Smooth muscle cell (in vitro differentiated cells): ENCODE data around the gene GYPA. TPM values are rescaled to one million over a fixed set of nuclear protein-coding genes. Genes with fewer than 3 reads are reported as not detected.
"Not testable (repeated sequence)": the region's sequence is repeated elsewhere in the genome, so short reads cannot be mapped to it uniquely, and the experiment has no call there.

Source experiments
- DNase-seq: peaks from one replicate; lab custom pipeline; 2025; ENCODE audit not compliant: unreplicated experiment; lab: John Stamatoyannopoulos, UW
- H2AFZ ChIP-seq: fragments of 200-600 bp; sonication (generic); 2 replicates; pipeline ENCODE4 v1.6.0; 2016; ENCODE audit warnings: antibody characterized with exemption, low read depth, mild to moderate bottlenecking
- H3F3A ChIP-seq: fragments of 200-600 bp; sonication (generic); 2 replicates; pipeline ENCODE4 v1.6.0; 2017; ENCODE audit warnings: antibody characterized with exemption, low read depth
- H3K27ac ChIP-seq: fragments of 200-600 bp; sonication (generic); 2 replicates; pipeline ENCODE4 v1.5.1; 2016; ENCODE audit warnings: low read depth, mild to moderate bottlenecking
- H3K27me3 ChIP-seq: fragments of 200-600 bp; sonication (generic); 2 replicates; pipeline ENCODE4 v1.6.1; 2016; ENCODE audit warnings: low read depth, mild to moderate bottlenecking
- H3K36me3 ChIP-seq: fragments of 200-600 bp; sonication (generic); 2 replicates; pipeline ENCODE4 v1.5.1; 2016; ENCODE audit warnings: low read depth
- H3K4me1 ChIP-seq: fragments of 200-600 bp; sonication (generic); 2 replicates; pipeline ENCODE4 v1.5.1; 2016; ENCODE audit warnings: low read depth
- H3K4me2 ChIP-seq: fragments of 200-600 bp; sonication (generic); 2 replicates; pipeline ENCODE4 v1.6.0; 2016; ENCODE audit warnings: mild to moderate bottlenecking
- H3K4me3 ChIP-seq: fragments of 200-600 bp; sonication (generic); 2 replicates; pipeline ENCODE4 v1.5.1; 2016; ENCODE audit warnings: mild to moderate bottlenecking
- H3K79me2 ChIP-seq: fragments of 200-600 bp; sonication (generic); 2 replicates; pipeline ENCODE4 v1.6.0; 2016; ENCODE audit warnings: low read depth, mild to moderate bottlenecking
- H3K9ac ChIP-seq: fragments of 200-600 bp; sonication (generic); 2 replicates; pipeline ENCODE4 v1.6.0; 2016; ENCODE audit warnings: low read depth
- H3K9me3 ChIP-seq: fragments of 200-600 bp; sonication (generic); replicated peaks from 2 replicates; pipeline ENCODE4 v1.5.1; 2016; ENCODE audit warnings: low read depth
- H4K20me1 ChIP-seq: fragments of 200-600 bp; sonication (generic); 2 replicates; pipeline ENCODE4 v1.6.0; 2016; ENCODE audit warnings: low read depth
- CTCF ChIP-seq: fragments of 200-600 bp; sonication (generic); IDR thresholded peaks from 2 replicates; pipeline ENCODE4 v1.5.1; 2017; ENCODE audit warnings: borderline replicate concordance, mild to moderate bottlenecking, antibody characterized with exemption; ENCODE audit not compliant: insufficient read depth, poor library complexity, severe bottlenecking
- WGBS: methylation state at CpG from one replicate; pipeline ENCODE4 v1.1.7; 2016; ENCODE audit warnings: low lambda C conversion rate; 5-methylcytosine and 5-hydroxymethylcytosine counted together
- polyA plus RNA-seq: library from polyadenylated mRNA; unstranded; fragments of >200 nt; fragmentation: Nextera tagmentation; extraction: Ambion mirVana; gene quantifications from 2 replicates; pipeline ENCODE4 v1.2.1, GENCODE V29; 2016
- total RNA-seq: library from RNA; depleted of rRNA; stranded (reverse); fragments of >200 nt; gene quantifications from 2 replicates; pipeline ENCODE4 v1.2.3, GENCODE V29; 2014

The GYPA gene
- total and polyA plus RNA-seq, 2 experiments from 2014 or later: not detected

DNA sequence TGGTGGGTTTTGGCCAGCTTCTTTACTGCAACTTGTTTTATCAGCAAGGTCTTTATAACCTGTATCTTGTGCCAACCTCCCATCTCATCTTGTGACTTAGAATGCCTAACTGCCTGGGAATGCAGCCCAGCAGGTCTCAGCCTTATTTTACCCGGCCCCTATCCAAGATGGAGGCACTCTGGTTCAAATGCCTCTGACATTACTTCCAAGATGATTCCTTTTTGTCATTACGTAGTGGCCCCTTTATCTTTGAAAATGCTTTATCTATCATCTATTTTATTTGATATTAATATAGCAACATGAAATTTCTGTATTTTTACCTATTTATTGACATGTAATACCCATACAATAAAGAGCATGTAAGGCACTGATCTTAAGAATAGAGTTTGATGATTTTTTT lies 49.3 kb downstream of the GYPA start:
- H3K27me3 ChIP-seq, H3F3A ChIP-seq, DNase-seq, H3K9ac ChIP-seq, H3K4me1 ChIP-seq, H3K36me3 ChIP-seq, H3K27ac ChIP-seq, H3K4me2 ChIP-seq, H3K79me2 ChIP-seq, H3K9me3 ChIP-seq, H2AFZ ChIP-seq, H4K20me1 ChIP-seq, H3K4me3 ChIP-seq: not testable (repeated sequence)
- 90% methylated on average over 2 of the region's 2 CpGs for WGBS

GRCh38 chr4:144090744-144091143 lies 49.8 kb downstream of the GYPA start:
- Histone ChIP-seq H3K9me3 (no peaks in the 10 kb centered on the region), H3K36me3 (no peaks in the 10 kb centered on the region), H2AFZ (no peak overlapping the region), H3K79me2 (no peaks in the 10 kb centered on the region), H3K27me3 (no peaks in the 10 kb centered on the region), H3K4me3 (no peak overlapping the region), H3K4me2 (no peak overlapping the region), H3K4me1 (no peaks in the 10 kb centered on the region), H3F3A (no peaks in the 10 kb centered on the region), H3K27ac (no peak overlapping the region), H4K20me1 (no peaks in the 10 kb centered on the region), H3K9ac (no peak overlapping the region)
- 82% methylated on average over 5 of the region's 5 CpGs for WGBS
- DNase-seq: no peak
- no peak for TF ChIP-seq CTCF

DNA sequence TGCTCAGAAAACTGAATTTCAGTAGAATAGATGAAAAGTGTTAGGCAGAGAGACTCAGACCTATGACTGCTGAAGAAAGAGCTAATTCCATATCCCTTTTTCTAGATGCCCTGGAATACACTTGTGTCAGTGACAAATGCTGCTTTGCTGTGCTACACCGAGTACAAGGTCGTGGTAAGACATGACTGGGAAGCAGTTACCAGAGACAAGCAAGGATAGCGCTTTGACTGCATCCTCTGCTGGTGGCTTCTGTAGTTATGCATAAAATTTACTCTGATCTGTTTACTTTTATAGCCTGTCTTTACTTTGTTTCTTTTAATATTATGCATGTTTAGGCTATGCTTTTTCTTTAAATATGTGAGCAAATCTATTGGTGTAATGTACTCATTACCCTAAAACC lies 58.5 kb downstream of the GYPA start:
- 76% methylated on average over 3 of the region's 3 CpGs for WGBS
- not testable (repeated sequence) for H3K27me3 ChIP-seq

GRCh38 chr4:144080135-144080534 lies 60.4 kb downstream of the GYPA start:
- H2AFZ ChIP-seq, H3K9me3 ChIP-seq, H3K4me2 ChIP-seq, H3K4me1 ChIP-seq, H3K9ac ChIP-seq, H3K27me3 ChIP-seq, H3K36me3 ChIP-seq, H3K79me2 ChIP-seq, DNase-seq, H4K20me1 ChIP-seq, H3K27ac ChIP-seq, H3F3A ChIP-seq, H3K4me3 ChIP-seq: not testable (repeated sequence)
- 83% methylated on average over 4 of the region's 4 CpGs for WGBS

More for the DNA sequence above, 58.5 kb downstream of the GYPA start:
- H3K4me3 ChIP-seq, H3K4me2 ChIP-seq, H4K20me1 ChIP-seq, H3K4me1 ChIP-seq, H3K79me2 ChIP-seq, H3K36me3 ChIP-seq, H3K27ac ChIP-seq, H3F3A ChIP-seq, H3K9ac ChIP-seq, DNase-seq, H3K9me3 ChIP-seq, H2AFZ ChIP-seq: not testable (repeated sequence)

DNA sequence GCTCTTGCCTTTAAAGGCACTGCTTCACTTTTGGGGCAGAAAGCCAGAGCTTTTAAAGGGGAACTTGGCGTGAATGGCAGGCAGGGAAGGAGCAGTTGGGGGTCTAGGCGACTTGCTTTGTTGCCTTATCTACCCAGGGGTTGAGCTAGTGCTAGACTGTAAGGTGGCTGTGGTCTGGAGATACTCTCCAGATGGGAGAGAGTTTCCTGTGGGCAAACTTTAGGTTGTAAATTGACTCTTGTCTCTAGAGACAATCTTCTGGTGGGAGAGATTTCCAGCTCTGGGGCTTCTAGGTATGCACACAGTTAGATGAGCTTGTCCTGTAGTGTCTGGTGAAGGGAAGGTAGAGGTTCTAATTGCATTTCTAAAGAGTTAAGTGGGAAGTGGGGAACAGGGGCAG lies 61.8 kb downstream of the GYPA start:
- DNase-seq, H3K27me3 ChIP-seq, H3K4me2 ChIP-seq, H3K9ac ChIP-seq, H3K9me3 ChIP-seq, H3K27ac ChIP-seq, H3K36me3 ChIP-seq, H3K79me2 ChIP-seq, H3K4me3 ChIP-seq, H2AFZ ChIP-seq, H3K4me1 ChIP-seq, H4K20me1 ChIP-seq, H3F3A ChIP-seq: not testable (repeated sequence)
- WGBS: 60% methylated on average over 2 of the region's 2 CpGs

- not testable (repeated sequence) for H4K20me1 ChIP-seq, H3K36me3 ChIP-seq, H3K79me2 ChIP-seq, H3K4me2 ChIP-seq, H3K27ac ChIP-seq, H3K4me3 ChIP-seq, H3F3A ChIP-seq, H3K27me3 ChIP-seq, H3K4me1 ChIP-seq, H3K9ac ChIP-seq, H2AFZ ChIP-seq, DNase-seq, H3K9me3 ChIP-seq
Observed at GRCh38 chr4:144061556-144061955, 79.0 kb downstream of the GYPA start.

DNA sequence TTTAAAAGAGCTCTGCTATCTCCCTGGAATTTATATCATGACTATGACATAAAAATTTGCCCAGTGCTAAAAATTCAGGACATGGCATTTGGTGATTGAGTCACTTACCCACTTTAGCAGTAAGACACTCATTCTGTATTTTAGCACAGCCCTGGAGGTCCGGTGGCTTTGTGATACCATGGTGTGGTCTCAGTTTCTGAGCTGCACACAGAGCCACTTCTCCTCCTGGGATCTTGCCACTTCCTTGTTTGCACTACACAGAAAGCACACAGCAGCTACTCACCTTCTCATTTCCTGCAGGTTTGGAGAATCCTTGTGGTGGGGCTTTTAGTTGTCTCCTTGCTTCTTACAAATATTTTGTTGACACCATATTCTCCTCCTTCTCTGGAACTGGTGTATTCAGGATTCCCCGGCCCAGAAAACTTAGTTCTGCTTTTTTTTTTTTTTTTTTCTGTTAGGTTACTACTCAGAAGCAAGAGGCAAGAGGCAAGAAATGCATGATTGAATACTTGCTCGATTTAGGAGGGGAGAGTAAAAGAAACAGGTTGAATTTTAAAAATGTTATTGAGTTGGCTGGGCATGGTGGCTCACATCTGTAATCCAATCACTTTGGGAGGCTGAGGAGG lies 80.2 kb downstream of the GYPA start:
- H4K20me1 ChIP-seq, H3F3A ChIP-seq, H3K4me3 ChIP-seq, H3K9ac ChIP-seq, H3K79me2 ChIP-seq, H3K27ac ChIP-seq, H3K4me2 ChIP-seq, H3K9me3 ChIP-seq, H2AFZ ChIP-seq, H3K36me3 ChIP-seq, H3K27me3 ChIP-seq, H3K4me1 ChIP-seq, DNase-seq: not testable (repeated sequence)
- WGBS: 91% methylated on average over 3 of the region's 3 CpGs
